Measurements from ENCODE around the gene STK32B.
"Not testable (repeated sequence)": the region's sequence is repeated elsewhere in the genome, so short reads cannot be mapped to it uniquely, and the experiment has no call there.

STK32B gene

GRCh38 chr4:5266991-5267390 is 215.7 kb downstream of the STK32B start:
- no peak for DNase-seq (ENCODE audit: low read depth)

GRCh38 chr4:5267408-5267807 is 216.1 kb downstream of the STK32B start:
- no peak for DNase-seq (ENCODE audit: low read depth)

DNA sequence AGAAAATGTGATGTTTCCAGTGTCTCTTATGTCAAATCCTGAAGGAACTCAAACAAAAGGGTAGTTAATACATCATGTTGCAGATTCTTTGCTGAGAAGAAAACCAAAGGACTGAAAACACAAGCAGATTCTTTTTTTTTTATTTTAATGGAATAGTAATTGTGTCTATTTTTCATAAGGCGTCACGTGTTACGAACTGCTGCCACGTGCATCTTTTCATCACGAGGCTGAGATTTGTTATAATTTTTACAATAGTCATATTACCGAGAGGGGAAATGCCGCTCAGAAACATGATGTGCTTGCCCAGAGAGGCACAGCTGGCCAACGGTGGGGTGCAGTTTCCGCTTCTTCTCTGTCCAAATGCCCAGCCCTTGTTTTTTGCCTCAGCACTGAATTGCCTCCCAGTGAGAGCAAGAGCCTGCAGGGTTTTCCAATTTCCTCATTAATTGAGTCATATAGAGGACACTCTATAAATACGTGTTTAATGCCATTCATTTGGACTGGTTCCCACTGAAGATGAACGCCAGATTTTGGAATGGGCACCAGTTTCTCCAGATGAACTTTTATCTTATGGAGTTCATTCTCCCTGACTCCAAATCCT is 225.3 kb downstream of the STK32B start:
- DNase-seq (ENCODE audit: low read depth) = no peak

GRCh38 chr4:5277079-5277478 is 225.8 kb downstream of the STK32B start:
- no peak for DNase-seq (ENCODE audit: low read depth)

GRCh38 chr4:5278213-5278612 is 226.9 kb downstream of the STK32B start:
- DNase-seq (ENCODE audit: low read depth) = no peak

GRCh38 chr4:5280069-5280468 is 228.8 kb downstream of the STK32B start:
- not testable (repeated sequence) for DNase-seq (ENCODE audit: low read depth)

DNA sequence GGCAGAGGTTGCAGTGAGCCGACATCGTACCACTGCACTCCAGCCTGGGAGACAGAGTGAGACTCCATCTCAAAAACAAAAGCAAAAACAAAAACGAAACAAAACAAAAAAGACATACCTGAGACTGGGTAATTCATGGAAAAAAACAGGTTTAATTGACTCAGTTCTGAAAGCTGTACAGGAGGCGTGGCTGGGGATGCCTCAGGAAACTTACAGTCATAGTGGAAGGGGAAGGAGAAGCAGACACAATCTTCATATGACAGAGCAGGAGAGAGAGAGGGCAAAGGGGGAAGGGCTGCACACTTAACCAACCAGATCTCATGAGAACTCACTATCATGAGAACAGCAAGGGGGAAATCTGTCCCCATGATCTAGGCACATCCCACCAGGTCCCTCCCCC is 229.5 kb downstream of the STK32B start:
- no peak for DNase-seq (ENCODE audit: low read depth)

GRCh38 chr4:5283837-5284236 is 232.6 kb downstream of the STK32B start:
- DNase-seq (ENCODE audit: low read depth) = no peak

- no peak for DNase-seq (ENCODE audit: low read depth)
Measured at GRCh38 chr4:5284517-5284916, 233.2 kb downstream of the STK32B start.

GRCh38 chr4:5292101-5292500 is 240.8 kb downstream of the STK32B start:
- DNase-seq (ENCODE audit: low read depth) = no peak

DNA sequence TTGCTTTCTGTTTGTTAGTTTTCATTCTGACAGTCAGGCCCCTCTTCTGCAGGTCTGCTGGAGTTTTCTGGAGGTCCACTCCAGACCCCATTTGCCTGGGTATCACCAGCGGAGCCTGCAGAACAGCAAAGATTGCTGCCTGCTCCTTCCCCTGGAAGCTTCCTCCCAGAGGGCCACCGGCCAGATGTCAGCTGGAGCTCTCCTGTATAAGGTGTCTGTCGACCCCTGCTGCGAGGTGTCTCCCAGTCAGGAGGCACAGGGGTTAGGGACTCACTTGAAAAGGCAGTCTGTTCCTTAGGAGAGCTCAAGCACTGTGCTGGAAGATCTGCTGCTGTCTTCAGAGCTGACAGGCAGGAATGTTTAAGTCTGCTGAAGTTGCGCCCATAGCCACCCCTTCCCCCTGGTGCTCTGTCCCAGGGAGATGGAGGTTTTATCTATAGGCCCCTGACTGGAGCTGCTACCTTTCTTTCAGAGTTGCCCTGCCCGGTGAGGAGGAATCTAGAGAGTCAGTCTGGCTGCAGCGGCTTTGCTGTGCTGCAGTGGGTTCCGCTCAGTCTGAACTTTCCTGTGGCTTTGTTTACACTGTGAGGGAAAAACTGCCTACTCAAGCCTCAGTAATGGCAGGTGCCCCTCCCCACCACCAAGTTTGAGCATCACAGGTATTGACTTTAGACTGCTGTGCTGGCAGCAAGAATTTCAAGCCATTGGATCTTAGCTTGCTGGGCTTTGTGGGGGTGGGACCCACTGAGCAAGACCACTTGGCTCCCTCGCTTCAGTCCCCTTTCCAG is 246.9 kb downstream of the STK32B start:
- DNase-seq (ENCODE audit: low read depth) = not testable (repeated sequence)

DNA sequence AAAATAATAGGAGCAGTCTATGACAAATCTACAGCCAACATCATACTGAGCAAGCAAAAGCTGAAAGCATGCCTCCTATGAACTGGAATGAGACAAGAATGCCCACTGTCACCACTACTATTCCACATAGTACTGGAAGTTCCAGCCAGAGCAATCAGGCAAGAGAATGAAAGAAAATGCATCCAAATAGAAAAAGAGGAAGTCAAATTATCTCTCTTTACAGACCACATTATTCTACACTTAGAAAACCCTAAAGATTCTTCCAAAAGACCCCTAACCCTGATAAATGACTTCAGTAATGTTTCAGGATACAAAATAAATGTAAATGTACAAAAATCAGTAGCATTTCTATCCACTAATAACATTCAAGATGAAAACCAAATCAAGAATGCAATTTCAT is 249.0 kb downstream of the STK32B start:
- no peak for DNase-seq (ENCODE audit: low read depth)

GRCh38 chr4:5307928-5308327 is 256.6 kb downstream of the STK32B start:
- DNase-seq (ENCODE audit: low read depth) = no peak

DNA sequence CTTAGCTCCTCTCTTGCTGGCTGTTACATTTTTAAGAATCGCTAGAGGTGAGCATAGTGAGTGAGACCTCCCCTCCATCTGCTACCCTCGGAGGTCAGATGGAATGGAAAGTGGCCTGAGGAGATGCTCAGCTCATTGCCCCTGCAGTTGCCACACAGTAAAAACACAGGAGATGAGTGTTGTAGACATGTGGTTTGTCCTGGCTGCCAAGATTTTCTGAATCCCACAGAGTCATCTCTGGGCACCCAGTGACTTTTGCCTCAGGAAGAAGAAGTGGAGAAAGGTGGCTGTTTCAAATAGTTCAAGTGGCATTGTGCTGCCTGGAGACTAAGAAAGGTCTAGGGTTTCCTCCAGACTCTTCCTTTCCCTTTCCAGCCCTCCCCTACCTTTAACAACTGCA is 271.0 kb downstream of the STK32B start:
- DNase-seq (ENCODE audit: low read depth) = no peak

- no peak for DNase-seq (ENCODE audit: low read depth)
Measured at GRCh38 chr4:5330339-5330989, 279.2 kb downstream of the STK32B start.

GRCh38 chr4:5337731-5338130 is 286.5 kb downstream of the STK32B start:
- no peak for DNase-seq (ENCODE audit: low read depth)

GRCh38 chr4:5338531-5338930 is 287.3 kb downstream of the STK32B start:
- DNase-seq (ENCODE audit: low read depth) = no peak

DNA sequence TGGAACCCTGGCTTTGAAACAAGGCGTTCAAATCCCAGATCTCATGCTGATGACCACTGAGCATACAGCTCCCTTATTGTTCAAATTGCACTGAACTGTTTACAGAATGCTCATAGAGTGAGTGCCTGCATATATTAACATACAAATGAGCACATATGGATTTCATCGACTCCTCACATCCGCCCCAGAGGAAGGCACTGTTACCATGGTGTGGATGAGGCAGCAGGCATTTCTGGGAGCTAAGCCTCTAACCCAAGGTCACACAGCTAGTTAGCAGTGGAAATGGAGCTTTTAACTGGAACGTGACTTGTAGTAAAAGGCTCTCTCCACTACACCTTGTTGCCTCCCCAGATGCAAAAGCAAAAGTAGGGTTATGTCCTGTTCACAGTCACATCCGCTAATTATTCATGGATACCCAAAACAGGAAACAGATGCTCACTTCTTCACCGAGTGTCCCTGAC is 289.7 kb downstream of the STK32B start:
- DNase-seq (ENCODE audit: low read depth) = no peak

- no peak for DNase-seq (ENCODE audit: low read depth)
Measured at GRCh38 chr4:5341526-5341925, 290.2 kb downstream of the STK32B start.

GRCh38 chr4:5355846-5356245 is 304.6 kb downstream of the STK32B start:
- no peak for DNase-seq (ENCODE audit: low read depth)

DNA sequence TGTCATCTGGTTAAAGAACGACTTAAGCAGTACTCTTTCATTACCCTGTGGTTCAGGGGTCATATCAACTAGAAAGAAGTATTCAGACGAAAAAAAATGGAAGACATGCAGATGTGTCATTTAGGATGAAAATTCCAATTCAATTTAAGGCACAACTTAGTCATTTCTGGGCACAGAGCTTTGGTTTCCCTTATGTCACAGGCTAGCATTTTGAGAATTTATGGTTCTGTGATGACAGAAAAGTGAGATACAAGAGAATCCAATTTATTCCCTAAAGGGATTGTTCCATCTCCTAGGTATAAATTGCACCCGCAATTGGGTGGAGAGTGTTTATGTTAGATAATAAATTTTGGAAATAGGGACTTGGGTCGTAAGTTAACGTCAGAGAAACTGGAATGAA is 306.6 kb downstream of the STK32B start:
- DNase-seq (ENCODE audit: low read depth) = no peak

DNA sequence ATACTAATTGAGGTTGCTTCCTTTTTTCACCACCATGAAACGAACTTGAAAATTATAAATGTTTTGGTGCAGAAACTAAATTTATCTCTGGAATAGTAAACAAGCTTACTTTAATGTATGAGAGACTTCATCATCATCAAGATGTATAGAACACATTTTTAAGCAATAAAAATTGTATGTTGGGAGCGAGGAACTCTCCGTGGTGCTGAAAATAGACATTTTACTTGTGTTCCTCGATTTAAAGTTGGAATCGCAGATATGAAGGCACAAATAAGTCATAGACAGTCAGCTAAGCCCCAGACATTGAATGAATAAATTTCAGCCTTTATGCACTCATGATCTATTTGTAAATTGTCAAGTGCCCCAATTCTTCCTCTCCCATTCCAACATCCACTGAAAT is 310.7 kb downstream of the STK32B start:
- no peak for DNase-seq (ENCODE audit: low read depth)

GRCh38 chr4:5364406-5364805 is 313.1 kb downstream of the STK32B start:
- DNase-seq (ENCODE audit: low read depth) = no peak
